Stimulated activated CD4-positive, alpha-beta T cell treated with anti-CD3 and anti-CD28 coated beads, Interleukin-2, amount 100 ng/mL, for 4 hours (primary cell): ENCODE measurements around the gene RNU1-4.
"Not testable (repeated sequence)": the region's sequence is repeated elsewhere in the genome, so short reads cannot be mapped to it uniquely, and the experiment has no call there.

Experiments used
- DNase-seq: peaks from one replicate; pipeline ENCODE4 v3.0.0-alpha.2; 2020; ENCODE audit warnings: low read depth

Gene RNU1-4

GRCh38 chr1:16770139-16770759 is 29.9 kb downstream of the RNU1-4 start:
- DNase-seq = not testable (repeated sequence)

- DNase-seq = not testable (repeated sequence)
Observed at GRCh38 chr1:16770896-16771446, 30.7 kb downstream of the RNU1-4 start.

- not testable (repeated sequence) for DNase-seq
Observed at GRCh38 chr1:16772275-16773204, 32.2 kb downstream of the RNU1-4 start.

- not testable (repeated sequence) for DNase-seq
Observed at GRCh38 chr1:16773205-16773596, 32.9 kb downstream of the RNU1-4 start.

GRCh38 chr1:16773723-16774122 is 33.4 kb downstream of the RNU1-4 start:
- not testable (repeated sequence) for DNase-seq

- DNase-seq = not testable (repeated sequence)
Observed at GRCh38 chr1:16774773-16775172, 34.5 kb downstream of the RNU1-4 start.

GRCh38 chr1:16775290-16775689 is 35.0 kb downstream of the RNU1-4 start:
- DNase-seq = not testable (repeated sequence)

GRCh38 chr1:16776248-16776647 is 35.9 kb downstream of the RNU1-4 start:
- not testable (repeated sequence) for DNase-seq

- not testable (repeated sequence) for DNase-seq
Observed at GRCh38 chr1:16776835-16777234, 36.5 kb downstream of the RNU1-4 start.

- not testable (repeated sequence) for DNase-seq
Observed at GRCh38 chr1:16777821-16778220, 37.5 kb downstream of the RNU1-4 start.

- DNase-seq = not testable (repeated sequence)
Observed at GRCh38 chr1:16779525-16779924, 39.2 kb downstream of the RNU1-4 start.

- not testable (repeated sequence) for DNase-seq
Observed at GRCh38 chr1:16781033-16781432, 40.7 kb downstream of the RNU1-4 start.

- not testable (repeated sequence) for DNase-seq
Observed at GRCh38 chr1:16781625-16782024, 41.3 kb downstream of the RNU1-4 start.

GRCh38 chr1:16784955-16785354 is 44.6 kb downstream of the RNU1-4 start:
- not testable (repeated sequence) for DNase-seq

GRCh38 chr1:16786362-16786761 is 46.0 kb downstream of the RNU1-4 start:
- not testable (repeated sequence) for DNase-seq

GRCh38 chr1:16787175-16787574 is 46.9 kb downstream of the RNU1-4 start:
- not testable (repeated sequence) for DNase-seq

GRCh38 chr1:16787711-16788110 is 47.4 kb downstream of the RNU1-4 start:
- DNase-seq = not testable (repeated sequence)
